ENCODE results near the gene XRCC4.

GRCh38 chr5:83096660-83097339 is 19.5 kb downstream of the XRCC4 start:
- TF ChIP-seq CTCF (IDR thresholded peaks at IDR 0.05), result no peak
- no peak for TF ChIP-seq POLR2A (IDR thresholded peaks at IDR 0.05)
- no peak for TF ChIP-seq EP300 (IDR thresholded peaks at IDR 0.05)
- TF ChIP-seq POLR2AphosphoS5 (IDR thresholded peaks at IDR 0.05), result no peak

All from sigmoid colon (tissue), 4 donors.